ENCODE results near the gene C1orf210. TPM values are rescaled to one million over a fixed set of nuclear protein-coding genes. Genes with fewer than 3 reads are reported as not detected.

Gene C1orf210
- total RNA-seq: not detected

GRCh38 chr1:43285269-43285990, at the start of gene C1orf210:
C1orf210 (minus strand) TSS chr1:43285581; CDS start chr1:43283270, 2,311 bp downstream.
- DNase-seq (ENCODE audit: low spot score in 2 of 2): no peak
- intact Hi-C loops (cut with DNase I): no loop called here

GRCh38 chr1:43334453-43335205, 49.2 kb upstream of the C1orf210 start:
- intact Hi-C loops (cut with DNase I): no loop called here
- Histone ChIP-seq H3K27ac (no peak overlapping the region), H3K9me3 (no peaks in the 10 kb centered on the region), H3K4me3 (no peak overlapping the region), H3K36me3 (no peaks in the 10 kb centered on the region), H3K27me3 (no peaks in the 10 kb centered on the region), H3K4me1 (no peaks in the 10 kb centered on the region)
- no peak for DNase-seq (ENCODE audit: low spot score in 2 of 2)
- no peak for TF ChIP-seq CTCF (IDR thresholded peaks at IDR 0.05)

More at GRCh38 chr1:43285269-43285990, at the start of gene C1orf210:
- H3K27me3 ChIP-seq: no peaks in the 10 kb centered on the region
- H3K36me3 ChIP-seq: no peaks in the 10 kb centered on the region
- H3K27ac ChIP-seq: no peak within 1 kb of the TSS
- H3K4me1 ChIP-seq: no peaks in the 10 kb centered on the region
- no peak for TF ChIP-seq CTCF (IDR thresholded peaks at IDR 0.05)
- no peak within 1 kb of the TSS for H3K4me3 ChIP-seq
- no peaks in the 10 kb centered on the region for H3K9me3 ChIP-seq

GRCh38 chr1:43331688-43332087, 46.3 kb upstream of the C1orf210 start:
- H3K9me3 ChIP-seq: no peaks in the 10 kb centered on the region
- no peaks in the 10 kb centered on the region for H3K36me3 ChIP-seq
- H3K4me1 ChIP-seq: no peaks in the 10 kb centered on the region
- DNase-seq (ENCODE audit: low spot score in 2 of 2): no peak
- H3K4me3 ChIP-seq: no peak overlapping the region
- intact Hi-C loops (cut with DNase I): no loop called here
- H3K27me3 ChIP-seq: no peaks in the 10 kb centered on the region
- no peak overlapping the region for H3K27ac ChIP-seq
- TF ChIP-seq CTCF (IDR thresholded peaks at IDR 0.05): no peak

GRCh38 chr1:43329995-43330751, 44.8 kb upstream of the C1orf210 start:
- Histone ChIP-seq H3K4me1 (no peaks in the 10 kb centered on the region), H3K27ac (no peak overlapping the region), H3K4me3 (no peak overlapping the region), H3K36me3 (no peaks in the 10 kb centered on the region), H3K27me3 (no peaks in the 10 kb centered on the region), H3K9me3 (peaks cover 0 to 10% of the 10 kb centered on the region in 2 donors)
- TF ChIP-seq CTCF (IDR thresholded peaks at IDR 0.05): no peak
- intact Hi-C loops (cut with DNase I): no loop called here
- peak; percentile 25 to 70 for DNase-seq (ENCODE audit: low spot score in 2 of 2)

GRCh38 chr1:43327549-43328292, 42.3 kb upstream of the C1orf210 start:
- no peak for TF ChIP-seq CTCF (IDR thresholded peaks at IDR 0.05)
- no peaks in the 10 kb centered on the region for H3K27me3 ChIP-seq
- intact Hi-C loops (cut with DNase I): no loop called here
- H3K4me3 ChIP-seq: no peak overlapping the region
- peaks cover 0 to 18% of the 10 kb centered on the region in 2 donors for H3K9me3 ChIP-seq
- no peak for DNase-seq (ENCODE audit: low spot score in 2 of 2)
- H3K36me3 ChIP-seq: no peaks in the 10 kb centered on the region
- no peak overlapping the region for H3K27ac ChIP-seq
- H3K4me1 ChIP-seq: no peaks in the 10 kb centered on the region

All from ascending aorta (tissue), 2 donors.